22Rv1 (cell line): ENCODE measurements around the gene GMIP.

Experiments used
- H3K27ac ChIP-seq: fragments of 450-650 bp; 2 replicates; pipeline ENCODE4 v1.5.1; 2017
- ZFX ChIP-seq: fragments of 450-650 bp; IDR thresholded peaks from 2 replicates; pipeline ENCODE4 v1.6.1; 2017; ENCODE audit warnings: antibody characterized with exemption, borderline replicate concordance
- TF ChIP-seq, protein P1 (sequence below): fragments of 450-650 bp; IDR thresholded peaks from 2 replicates; pipeline ENCODE4 v1.5.1; 2017; ENCODE audit warnings: mild to moderate bottlenecking

Gene GMIP

DNA sequence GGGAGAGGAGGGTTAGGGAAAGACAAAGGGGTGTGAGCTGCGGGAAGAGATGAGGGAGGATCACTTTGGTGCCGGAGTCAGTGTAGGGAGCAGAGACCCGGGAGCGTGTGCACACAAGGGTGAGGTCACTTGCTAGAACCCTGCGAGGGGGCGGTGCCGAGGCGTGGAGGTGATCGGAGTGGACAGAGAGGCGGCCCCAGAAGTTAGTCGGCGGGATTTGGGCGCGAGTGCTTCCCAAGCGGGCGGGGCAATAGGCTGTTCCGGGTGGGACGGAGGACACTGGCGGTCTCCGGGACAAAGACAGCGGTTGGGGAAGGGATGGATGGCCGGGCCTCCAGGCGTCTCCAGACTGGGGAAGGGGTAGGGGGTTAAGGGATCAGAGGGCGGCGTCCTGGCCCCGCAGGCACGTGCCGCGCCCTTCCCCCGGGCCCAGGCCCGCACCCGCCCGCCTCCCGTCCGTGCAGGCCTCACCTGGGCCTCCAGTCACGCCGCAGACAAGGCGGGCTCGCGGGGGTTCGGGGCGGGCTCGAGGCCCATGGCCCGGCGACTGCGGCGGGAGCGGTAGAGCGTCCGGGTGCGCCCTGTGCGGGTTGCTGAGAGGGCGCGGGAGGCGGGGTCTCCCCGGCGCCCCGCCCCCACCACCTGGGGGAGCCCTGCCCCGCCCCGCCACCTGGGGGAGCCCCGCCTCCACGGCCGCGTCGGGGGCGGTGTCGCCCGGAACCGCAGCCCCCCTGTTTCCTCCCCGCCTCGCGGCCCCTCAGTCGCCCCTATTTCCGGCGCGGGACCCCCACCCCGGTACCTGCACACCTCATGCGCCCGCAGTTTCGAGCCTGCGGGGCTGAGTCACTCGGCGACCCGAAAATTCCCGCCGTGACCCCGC is 15.6 kb downstream of the GMIP start, which contains the start of gene LPAR2:
LPAR2 (minus strand) TSS at position 600 of the 880 bp plus-strand sequence. CDS start 945 bp downstream, outside the sequence.
- no peak within 1 kb of the TSS for H3K27ac ChIP-seq

DNA sequence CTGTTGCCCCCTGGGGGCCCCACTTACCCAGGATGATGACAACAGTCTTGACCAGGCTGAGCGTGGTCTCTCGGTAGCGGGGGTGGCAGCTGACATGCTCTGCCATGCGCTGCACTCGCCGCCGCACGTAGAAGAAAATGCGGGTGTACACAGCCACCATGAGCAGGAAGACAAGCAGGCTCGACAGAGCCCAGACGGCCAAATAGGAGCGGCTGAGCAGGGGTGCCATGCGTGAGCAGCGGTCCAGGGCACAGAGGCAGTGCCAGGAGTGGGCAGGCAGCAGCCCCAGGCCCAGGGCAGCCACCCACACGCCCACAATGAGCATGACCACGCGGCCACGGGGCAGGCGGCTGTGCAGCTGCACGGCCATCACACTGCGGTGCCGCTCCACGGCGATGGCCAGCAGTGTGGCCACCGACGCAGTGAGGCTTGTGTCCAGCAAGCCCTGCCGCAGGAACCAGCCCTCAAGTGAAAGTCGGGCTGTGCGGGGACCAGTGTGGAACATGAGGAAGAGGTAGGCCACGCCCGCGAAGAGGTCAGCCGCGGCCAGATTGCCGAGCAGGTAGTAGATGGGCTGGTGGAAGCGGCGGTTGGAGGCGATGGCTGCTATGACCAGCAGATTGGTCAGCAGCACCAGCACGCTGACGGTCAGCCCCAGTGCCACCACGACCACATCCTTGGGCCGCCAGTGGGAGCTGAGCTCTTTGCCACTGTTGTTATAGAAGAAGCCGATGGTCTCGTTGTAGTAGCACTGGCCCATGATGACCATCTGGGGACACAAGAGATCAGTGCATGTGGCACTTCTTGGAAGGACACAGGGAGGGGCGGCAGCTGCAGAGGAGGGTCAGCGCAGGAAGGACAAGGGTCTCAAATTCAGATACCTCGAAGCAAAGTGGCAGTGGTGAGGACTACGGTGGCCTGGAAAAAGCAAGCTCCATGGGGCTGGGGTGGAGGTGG is 16.7 kb downstream of the GMIP start:
- no peak overlapping the region for H3K27ac ChIP-seq
- TF ChIP-seq, protein P1, sequence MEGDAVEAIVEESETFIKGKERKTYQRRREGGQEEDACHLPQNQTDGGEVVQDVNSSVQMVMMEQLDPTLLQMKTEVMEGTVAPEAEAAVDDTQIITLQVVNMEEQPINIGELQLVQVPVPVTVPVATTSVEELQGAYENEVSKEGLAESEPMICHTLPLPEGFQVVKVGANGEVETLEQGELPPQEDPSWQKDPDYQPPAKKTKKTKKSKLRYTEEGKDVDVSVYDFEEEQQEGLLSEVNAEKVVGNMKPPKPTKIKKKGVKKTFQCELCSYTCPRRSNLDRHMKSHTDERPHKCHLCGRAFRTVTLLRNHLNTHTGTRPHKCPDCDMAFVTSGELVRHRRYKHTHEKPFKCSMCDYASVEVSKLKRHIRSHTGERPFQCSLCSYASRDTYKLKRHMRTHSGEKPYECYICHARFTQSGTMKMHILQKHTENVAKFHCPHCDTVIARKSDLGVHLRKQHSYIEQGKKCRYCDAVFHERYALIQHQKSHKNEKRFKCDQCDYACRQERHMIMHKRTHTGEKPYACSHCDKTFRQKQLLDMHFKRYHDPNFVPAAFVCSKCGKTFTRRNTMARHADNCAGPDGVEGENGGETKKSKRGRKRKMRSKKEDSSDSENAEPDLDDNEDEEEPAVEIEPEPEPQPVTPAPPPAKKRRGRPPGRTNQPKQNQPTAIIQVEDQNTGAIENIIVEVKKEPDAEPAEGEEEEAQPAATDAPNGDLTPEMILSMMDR = no peak
- TF ChIP-seq ZFX = no peak

More for the DNA sequence above, 15.6 kb downstream of the GMIP start, which contains the start of gene LPAR2:
- no peak for TF ChIP-seq ZFX
- TF ChIP-seq, protein P1 = no peak

DNA sequence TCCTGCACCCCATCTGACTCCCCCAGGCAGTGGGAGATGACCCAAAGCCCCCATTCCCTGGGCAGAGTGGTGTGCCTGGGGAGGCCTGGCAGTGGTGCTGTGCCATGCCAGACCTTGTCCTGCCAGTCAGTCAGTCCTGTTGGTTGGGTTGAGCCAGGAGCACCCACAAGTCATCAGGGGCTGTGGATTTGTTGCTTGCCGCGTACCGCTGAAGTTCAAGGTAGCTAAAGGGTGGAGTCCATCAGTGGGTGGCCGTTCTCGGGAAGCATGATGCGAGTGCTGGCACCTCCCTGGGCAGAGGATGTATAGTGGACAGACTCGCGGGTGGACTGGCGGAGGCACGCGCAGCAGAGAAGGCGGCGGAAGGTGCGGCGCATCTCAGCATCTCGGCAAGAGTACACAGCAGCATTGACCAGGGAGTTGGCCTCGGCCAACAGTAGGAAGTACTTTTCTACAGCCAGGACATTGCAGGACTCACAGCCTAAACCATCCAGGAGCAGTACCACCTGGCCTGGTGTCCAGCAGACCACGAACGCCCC is 19.4 kb downstream of the GMIP start:
- no peak for TF ChIP-seq ZFX
- TF ChIP-seq, protein P1 = no peak
- H3K27ac ChIP-seq = no peak overlapping the region

DNA sequence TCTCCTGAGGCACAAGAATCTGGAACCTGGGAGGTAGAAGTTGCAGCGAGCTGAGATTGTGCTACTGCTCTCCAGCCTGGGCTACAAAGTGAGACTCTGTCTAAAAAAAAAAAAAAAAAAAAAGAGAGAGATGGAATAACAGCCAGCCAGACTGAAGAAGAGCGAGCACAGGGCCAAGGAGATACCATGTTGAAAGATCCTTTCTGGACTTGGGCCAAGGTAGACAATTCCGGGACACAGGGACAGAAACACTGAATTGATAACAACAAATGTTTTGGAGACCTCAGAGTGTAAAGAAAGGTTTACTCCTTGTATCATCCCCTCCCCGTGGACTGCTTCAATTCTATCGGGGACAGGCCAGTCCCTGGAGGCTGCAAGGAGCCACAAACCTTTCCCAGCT is 20.1 kb downstream of the GMIP start:
- TF ChIP-seq, protein P1 = no peak
- no peak for TF ChIP-seq ZFX
- H3K27ac ChIP-seq = no peak overlapping the region

DNA sequence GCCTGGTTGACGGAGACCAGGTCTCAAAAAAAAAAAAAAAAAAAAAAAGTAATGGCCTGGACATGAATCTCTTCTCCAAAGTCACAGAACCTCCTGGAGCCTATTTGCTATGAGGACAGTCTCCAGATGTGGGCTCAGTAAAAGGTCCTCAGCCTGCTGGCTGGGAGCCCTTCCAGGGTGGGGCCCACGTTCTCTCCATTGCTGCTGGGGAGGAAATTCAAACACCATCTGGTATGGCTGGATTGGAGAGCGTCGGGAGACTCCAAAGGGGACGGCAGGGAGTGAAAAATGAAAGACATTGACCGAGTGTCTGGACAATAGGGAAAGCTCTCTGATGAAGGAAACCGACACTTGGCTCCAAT is 23.6 kb downstream of the GMIP start:
- H3K27ac ChIP-seq = no peak overlapping the region
- TF ChIP-seq, protein P1 = no peak
- TF ChIP-seq ZFX = no peak

DNA sequence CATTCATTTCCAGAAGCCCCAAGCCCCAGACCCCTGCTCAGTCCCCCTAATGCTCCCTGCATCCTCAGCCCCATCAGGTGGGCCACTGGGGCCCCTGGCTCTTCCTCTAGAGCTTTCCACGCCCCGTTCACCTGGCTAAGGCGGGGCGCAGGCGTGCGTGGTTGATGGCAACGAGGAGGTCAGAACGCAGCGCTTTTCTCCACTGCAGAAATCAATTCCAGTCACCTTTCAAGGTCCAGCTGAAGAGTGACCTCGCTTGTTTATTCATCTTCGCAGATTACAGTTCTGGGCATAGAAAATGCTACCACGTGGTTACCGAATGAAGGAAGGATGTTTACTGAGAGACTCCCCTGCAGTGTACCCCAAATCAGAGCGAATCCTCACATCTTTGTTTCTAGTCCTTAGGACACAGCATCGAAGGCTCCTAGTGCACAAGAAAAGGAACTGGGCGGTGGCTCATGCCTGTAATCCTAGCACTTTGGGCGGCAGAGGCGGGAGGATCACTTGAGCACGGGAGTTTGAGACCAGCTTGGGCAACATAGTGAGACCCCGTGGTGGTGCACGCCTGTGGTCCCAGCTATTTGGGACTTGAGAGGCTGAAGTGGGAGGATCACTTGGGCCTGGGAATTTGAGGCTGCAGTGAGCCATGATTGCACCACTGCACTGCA is 24.1 kb downstream of the GMIP start:
- H3K27ac ChIP-seq = no peak overlapping the region
- TF ChIP-seq ZFX = no peak
